ENCODE results near the gene TRABD2B. TPM values are rescaled to one million over a fixed set of nuclear protein-coding genes. Genes with fewer than 3 reads are reported as not detected.

TRABD2B gene
- total and polyA plus RNA-seq, 2 of the 4 experiments (the other 2 are of a cell fraction) = not detected

- H3K4me1 ChIP-seq (ENCODE audit: control insufficient read depth, insufficient read depth, low read length) = no peaks in the 10 kb centered on the region
- no peak overlapping the region for H2AFZ ChIP-seq (replicated peaks; ENCODE audit: low read length, poor library complexity)
- H3K9me3 ChIP-seq (ENCODE audit: control insufficient read depth, insufficient read depth, low read length) = no peaks in the 10 kb centered on the region
- no peak overlapping the region for H2BK5ac ChIP-seq (ENCODE audit: low read depth, low read length, poor library complexity, severe bottlenecking)
- no peak overlapping the region for H3K9ac ChIP-seq (ENCODE audit: low read depth, low read length)
- H3K4me2 ChIP-seq (ENCODE audit: low read depth, low read length) = no peak overlapping the region
- ATAC-seq (ENCODE audit: low read depth) = no peak
- H3K23ac ChIP-seq (ENCODE audit: low read depth, low read length) = no peak overlapping the region
- no peaks in the 10 kb centered on the region for H3K36me3 ChIP-seq (ENCODE audit: control insufficient read depth, insufficient read depth, low read length)
- no peaks in the 10 kb centered on the region for H3K79me1 ChIP-seq (ENCODE audit: low read depth in 1 of 2, low read length in 2 of 2)
- no peaks in the 10 kb centered on the region for H3K27me3 ChIP-seq (ENCODE audit: control insufficient read depth, insufficient read depth, low read length)
- H2BK20ac ChIP-seq (ENCODE audit: low read depth, low read length) = no peak overlapping the region
- no peak overlapping the region for H4K5ac ChIP-seq (ENCODE audit: low read depth, low read length)
- no peaks in the 10 kb centered on the region for H4K20me1 ChIP-seq (ENCODE audit: insufficient read depth, low read length)
- no peak overlapping the region for H3K14ac ChIP-seq (replicated peaks; ENCODE audit: low read depth, low read length)
- H3K4me3 ChIP-seq (ENCODE audit: insufficient read depth, low read depth, low read length) = no peak overlapping the region
- TF ChIP-seq FOS (IDR thresholded peaks at IDR 0.05; ENCODE audit: low read depth, low read length) = no peak
- no peak for TF ChIP-seq RFX5 (IDR thresholded peaks at IDR 0.05; ENCODE audit: low read depth, low read length)
- no peak for TF ChIP-seq RCOR1 (IDR thresholded peaks at IDR 0.05; ENCODE audit: insufficient replicate concordance, low read length)
- no peak for TF ChIP-seq MAFK (IDR thresholded peaks at IDR 0.05; ENCODE audit: low read depth, low read length)
- no peak for TF ChIP-seq CTCF (conservative IDR thresholded peaks at IDR 0.05; ENCODE audit: low read depth, low read length)
- TF ChIP-seq SMC3 (IDR thresholded peaks at IDR 0.05; ENCODE audit: low read depth, low read length) = no peak
- H4K8ac ChIP-seq (ENCODE audit: low read depth in 2 of 2, low read length in 2 of 2) = no peak overlapping the region
- H2BK15ac ChIP-seq (ENCODE audit: low read depth, low read length) = no peak overlapping the region
- no peak overlapping the region for H2BK120ac ChIP-seq (ENCODE audit: low read depth, low read length)
- intact Hi-C loops (cut with micrococcal nuclease) = no loop called here
- POLR2A ChIA-PET (ENCODE audit: unreplicated experiment) = no interaction called here
- CTCF ChIA-PET = no interaction called here
- BruUV-seq (replicated peaks) = no TSS peak
- DNase-seq = no peak
- H4K91ac ChIP-seq (ENCODE audit: insufficient read depth, low read depth, low read length) = no peak overlapping the region
- no peak overlapping the region for H3K27ac ChIP-seq (ENCODE audit: insufficient read depth, low read length)
- no peak overlapping the region for H3K56ac ChIP-seq (ENCODE audit: extremely low read depth, insufficient read depth, low read length)
- H3K4ac ChIP-seq (ENCODE audit: low read depth, low read length) = no peak overlapping the region
- no peaks in the 10 kb centered on the region for H3K9me1 ChIP-seq (ENCODE audit: insufficient read depth, low read length)
- dilution Hi-C loops (cut with HindIII; ENCODE audit: low sequenced_read_pairs, unreplicated experiment) = no loop called here
- no peak overlapping the region for H2AK5ac ChIP-seq (ENCODE audit: low read depth, low read length)
- no peak overlapping the region for H3K18ac ChIP-seq (ENCODE audit: low read depth, low read length)
- WGBS, 2 experiments (ENCODE audit: extremely low coverage in 2 of 2, insufficient read length in 1 of 2) = no CpG with 5 or more reads among the region's 3 CpGs
- H2AK9ac ChIP-seq (replicated peaks; ENCODE audit: low read depth, low read length, poor library complexity) = no peak overlapping the region
- in situ Hi-C loops (cut with MboI; ENCODE audit: low sequenced_read_pairs) = no loop called here
These were observed 55.0 kb downstream of the TRABD2B start for GRCh38 chr1:47942240-47942629.
